HEK293T (cell line): ENCODE data around the gene DPM1.

ENCODE experiments used
- CTCF ChIA-PET: fragments of 350-600 bp; formaldehyde crosslinking; extraction: SDS; loops from one replicate; lab custom pipeline; 2021; ENCODE audit warnings: antibody characterized with exemption, inconsistent platforms; lab: Yijun Ruan, JAX
- POLR2A ChIA-PET: fragments of 350-600 bp; formaldehyde crosslinking; extraction: SDS; loops from one replicate; lab custom pipeline; 2020; ENCODE audit warnings: antibody characterized with exemption, inconsistent platforms; lab: Yijun Ruan, JAX
- DNase-seq: peaks from one replicate; pipeline ENCODE4 v3.0.0; 2012; ENCODE audit warnings: mixed read lengths; ENCODE audit errors: extremely low spot score
- ARNT ChIP-seq: fragments of 450-650 bp; IDR thresholded peaks from 2 replicates; pipeline ENCODE4 v1.6.1; 2017; ENCODE audit warnings: mild to moderate bottlenecking
- BHLHE40 ChIP-seq: fragments of 450-650 bp; IDR thresholded peaks from 2 replicates; pipeline ENCODE4 v1.6.1; 2016; ENCODE audit warnings: mild to moderate bottlenecking, moderate library complexity, borderline replicate concordance
- CTBP1 ChIP-seq: fragments of 450-650 bp; IDR thresholded peaks from 2 replicates; pipeline ENCODE4 v1.6.1; 2016; ENCODE audit warnings: borderline replicate concordance
- ELF4 ChIP-seq: fragments of 450-650 bp; IDR thresholded peaks from 2 replicates; pipeline ENCODE4 v1.6.1; 2017; ENCODE audit warnings: antibody characterized with exemption
- FOXA1 ChIP-seq: fragments of 450-650 bp; IDR thresholded peaks from 2 replicates; pipeline ENCODE4 v1.6.1; 2016; ENCODE audit warnings: mild to moderate bottlenecking
- FOXK2 ChIP-seq: fragments of 450-650 bp; IDR thresholded peaks from 2 replicates; pipeline ENCODE4 v1.6.1; 2016; ENCODE audit warnings: mild to moderate bottlenecking
- FOXM1 ChIP-seq: fragments of 450-650 bp; IDR thresholded peaks from 2 replicates; pipeline ENCODE4 v1.6.1; 2017; ENCODE audit warnings: mild to moderate bottlenecking, borderline replicate concordance
- HDGF ChIP-seq: fragments of 450-650 bp; IDR thresholded peaks from 2 replicates; pipeline ENCODE4 v1.6.1; 2017; ENCODE audit warnings: antibody characterized with exemption, borderline replicate concordance
- L3MBTL2 ChIP-seq: fragments of 450-650 bp; conservative IDR thresholded peaks from 2 replicates; pipeline ENCODE4 v1.6.1; 2016; ENCODE audit warnings: mild to moderate bottlenecking
- LEF1 ChIP-seq: fragments of 450-650 bp; IDR thresholded peaks from 2 replicates; pipeline ENCODE4 v1.6.1; 2017; ENCODE audit warnings: mild to moderate bottlenecking, borderline replicate concordance
- NFRKB ChIP-seq: fragments of 450-650 bp; IDR thresholded peaks from 2 replicates; pipeline ENCODE4 v1.6.1; 2016; ENCODE audit warnings: mild to moderate bottlenecking, moderate library complexity
- PKNOX1 ChIP-seq: fragments of 450-650 bp; IDR thresholded peaks from 2 replicates; pipeline ENCODE4 v1.6.1; 2016
- SP1 ChIP-seq: fragments of 450-650 bp; IDR thresholded peaks from 2 replicates; pipeline ENCODE4 v1.6.1; 2017
- SUZ12 ChIP-seq: fragments of 450-650 bp; IDR thresholded peaks from 2 replicates; pipeline ENCODE4 v1.6.1; 2016; ENCODE audit warnings: mild to moderate bottlenecking
- TARDBP ChIP-seq: fragments of 450-650 bp; IDR thresholded peaks from 2 replicates; pipeline ENCODE4 v1.6.1; 2016
- ZNF384 ChIP-seq: fragments of 450-650 bp; IDR thresholded peaks from 2 replicates; pipeline ENCODE4 v1.6.1; 2016

The DPM1 gene

DNA sequence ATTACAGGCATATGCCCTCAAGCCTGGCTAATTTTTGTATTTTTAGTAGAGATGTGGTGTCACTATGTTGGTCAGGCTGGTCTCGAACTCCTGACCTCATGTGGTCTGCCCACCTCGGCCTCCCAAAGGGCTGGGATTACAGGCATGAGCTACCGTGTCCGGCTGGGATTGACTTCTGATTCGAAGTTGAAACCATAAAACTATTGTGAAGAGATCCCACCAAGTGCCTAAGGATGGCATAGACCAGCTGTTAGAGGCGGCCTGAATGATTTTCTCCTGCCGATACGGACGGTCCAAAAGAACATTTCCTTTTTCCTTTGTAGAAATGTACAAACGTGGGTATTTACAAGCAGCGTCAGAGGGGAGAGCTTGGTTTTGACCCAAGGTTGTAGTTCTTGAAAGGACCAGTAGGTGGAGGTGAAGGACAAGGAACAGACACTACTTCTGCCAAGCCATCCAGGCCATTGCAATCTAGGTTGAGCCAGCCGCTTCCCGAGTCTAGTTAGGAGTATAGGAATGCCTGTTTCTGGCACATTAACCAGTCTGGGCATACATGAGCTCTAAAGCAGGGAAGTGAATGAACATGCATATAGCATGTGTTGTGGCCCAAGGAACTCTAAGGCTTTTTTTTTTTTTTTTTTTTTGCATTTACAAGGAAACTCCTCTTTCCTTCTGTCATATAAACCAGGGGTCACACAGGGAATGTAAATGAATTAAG is 29.3 kb upstream of the DPM1 start:
- CTCF ChIA-PET: interaction anchor here (0.5 to 1.8 kb wide), 25 partner anchors 10 to 638 kb away, joined by 3 to 32 read pairs (median 4); no protein-coding TSS in a partner anchor
- POLR2A ChIA-PET: interaction anchor here (0.7 to 0.9 kb wide), 2 partner anchors 291 to 363 kb away, joined by 3 read pairs; no protein-coding TSS in a partner anchor
- TF ChIP-seq CTBP1: no peak
- no peak for TF ChIP-seq SP1
- TF ChIP-seq FOXK2: no peak
- no peak for TF ChIP-seq L3MBTL2
- no peak for TF ChIP-seq HDGF
- no peak for TF ChIP-seq LEF1
- no peak for TF ChIP-seq FOXA1
- TF ChIP-seq PKNOX1: no peak
- no peak for TF ChIP-seq SUZ12
- peak; percentile 79 for DNase-seq

GRCh38 chr20:50983321-50983720 is 25.0 kb upstream of the DPM1 start:
- ChIA-PET CTCF (interaction anchor here (0.6 to 0.7 kb wide), 2 partner anchors 128 to 189 kb away, joined by 4 read pairs; partner anchors contain the start of gene BCAS4), POLR2A (no interaction called here)
- no peak for TF ChIP-seq SP1
- no peak for TF ChIP-seq FOXM1
- no peak for TF ChIP-seq FOXA1
- TF ChIP-seq FOXK2: no peak
- no peak for TF ChIP-seq CTBP1
- no peak for TF ChIP-seq BHLHE40
- no peak for TF ChIP-seq SUZ12
- TF ChIP-seq PKNOX1: no peak
- no peak for TF ChIP-seq ARNT
- TF ChIP-seq ZNF384: no peak
- no peak for TF ChIP-seq TARDBP
- no peak for DNase-seq

DNA sequence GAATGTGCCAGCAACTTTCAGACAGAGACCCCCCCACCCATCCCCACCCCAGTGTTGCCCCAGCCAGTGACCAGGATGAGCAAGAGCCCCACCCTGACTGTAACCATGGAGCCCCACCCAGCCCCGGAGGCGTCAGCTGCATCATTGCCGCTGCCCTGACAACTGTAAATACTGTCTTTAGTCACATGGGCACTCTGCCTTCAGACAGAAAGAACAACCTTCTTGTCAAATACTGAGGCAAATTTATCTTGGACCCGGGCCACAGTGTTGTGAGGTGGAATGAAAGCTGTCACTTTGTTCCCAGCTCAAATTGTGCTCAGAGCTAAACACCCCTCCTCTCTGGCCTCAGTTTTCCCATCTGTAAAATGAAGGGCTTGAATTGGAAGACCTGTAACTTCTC is 24.0 kb upstream of the DPM1 start:
- CTCF ChIA-PET: interaction anchor here (0.6 to 1.4 kb wide), 9 partner anchors 8 to 351 kb away, joined by 3 to 7 read pairs (median 4); no protein-coding TSS in a partner anchor
- TF ChIP-seq NFRKB (no peak), L3MBTL2 (no peak), ARNT (no peak), FOXM1 (no peak), HDGF (no peak), FOXK2 (no peak), PKNOX1 (no peak), ELF4 (no peak), FOXA1 (no peak)
- POLR2A ChIA-PET: no interaction called here
- no peak for DNase-seq

GRCh38 chr20:50981714-50982048 is 23.3 kb upstream of the DPM1 start:
- ChIA-PET CTCF (interaction anchor here (0.6 to 1.6 kb wide), 13 partner anchors 9 to 581 kb away, joined by 3 to 7 read pairs (median 4); partner anchors contain the start of gene BCAS4), POLR2A (interaction anchor here (1.0 to 1.2 kb wide), 2 partner anchors 23 to 187 kb away, joined by 3 read pairs; partner anchors contain the start of genes BCAS4, DPM1 and MOCS3)
- TF ChIP-seq ELF4: no peak
- no peak for TF ChIP-seq FOXM1
- TF ChIP-seq ZNF384: no peak
- TF ChIP-seq HDGF: no peak
- no peak for TF ChIP-seq SP1
- TF ChIP-seq FOXA1: no peak
- TF ChIP-seq CTBP1: no peak
- no peak for TF ChIP-seq BHLHE40
- no peak for TF ChIP-seq FOXK2
- TF ChIP-seq SUZ12: no peak
- TF ChIP-seq L3MBTL2: no peak
- no peak for TF ChIP-seq PKNOX1
- no peak for TF ChIP-seq ARNT
- no peak for TF ChIP-seq LEF1
- DNase-seq: no peak

- DNase-seq: peak; percentile 68
- TF ChIP-seq ARNT (no peak), CTBP1 (no peak), PKNOX1 (peak; percentile 93)
- ChIA-PET POLR2A (interaction anchor here (1.0 to 1.2 kb wide), 2 partner anchors 22 to 186 kb away, joined by 3 read pairs; partner anchors contain the start of genes BCAS4, DPM1 and MOCS3), CTCF (interaction anchor here (0.6 to 1.6 kb wide), 13 partner anchors 8 to 582 kb away, joined by 3 to 7 read pairs (median 4); partner anchors contain the start of gene BCAS4)
Measured at GRCh38 chr20:50980851-50981713, 22.8 kb upstream of the DPM1 start.
